Measurements from ENCODE around the gene RAD51B. TPM values are rescaled to one million over a fixed set of nuclear protein-coding genes. Genes with fewer than 3 reads are reported as not detected.

Gene RAD51B
- total and polyA plus RNA-seq, 2 donors (not counting 1 experiment from before 2014, with no cell fraction given) = 4.6 to 16.3 TPM

DNA sequence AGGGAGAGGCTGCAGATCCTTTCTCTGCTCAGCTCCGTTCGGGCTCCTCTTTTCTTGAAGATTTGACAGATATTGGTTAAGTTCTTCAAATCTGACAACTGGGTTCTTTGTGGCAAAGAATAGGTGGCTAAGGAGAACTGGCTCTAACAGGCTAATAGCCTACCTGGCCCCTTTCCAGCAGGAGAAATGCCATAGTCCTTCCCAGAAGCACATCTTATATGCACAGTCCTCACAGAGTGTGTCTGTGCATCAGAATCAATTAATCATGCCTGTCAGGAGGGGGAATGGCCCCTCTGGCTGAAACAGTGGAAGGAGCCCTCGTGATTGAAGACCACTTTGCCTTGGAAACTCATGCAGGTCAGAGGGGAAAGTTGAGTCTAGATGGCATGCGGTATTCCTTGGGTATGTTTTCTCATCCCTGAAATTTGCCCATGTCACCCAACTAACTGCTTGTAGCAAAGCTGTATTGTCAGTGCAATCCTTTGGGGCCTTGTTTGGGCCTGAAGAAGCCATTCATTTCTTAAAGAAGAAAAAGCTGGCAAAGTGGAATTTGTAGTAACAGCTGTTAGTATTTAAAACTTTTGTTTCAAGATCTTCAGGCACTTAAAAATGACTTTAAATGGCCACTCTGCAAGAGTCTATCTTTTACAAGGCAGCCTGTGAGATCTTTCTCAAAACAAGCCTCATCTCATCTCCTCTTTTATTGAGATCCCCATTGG, 721.8 kb downstream of the RAD51B start:
- Histone ChIP-seq H2AFZ (ENCODE audit: low read length) (no peak overlapping the region), H3K4me3 (replicated peaks in 1 of 4; ENCODE audit: control extremely low read depth in 1 of 4, insufficient read depth in 1 of 4, low read depth in 3 of 4, low read length in 4 of 4) (no peak overlapping the region), H3K9ac (ENCODE audit: insufficient read depth, low read length) (no peak overlapping the region), H3K27me3 (ENCODE audit: control insufficient read depth, insufficient read depth, low read length) (no peaks in the 10 kb centered on the region), H3K27ac (ENCODE audit: insufficient read depth, low read length) (no peak overlapping the region), H3K36me3 (ENCODE audit: control insufficient read depth, insufficient read depth, low read length) (no peaks in the 10 kb centered on the region), H3K79me2 (ENCODE audit: control insufficient read depth, insufficient read depth, low read length) (no peaks in the 10 kb centered on the region), H4K20me1 (ENCODE audit: control insufficient read depth, extremely low read depth, insufficient read depth, low read length) (no peaks in the 10 kb centered on the region), H3K9me3 (ENCODE audit: control insufficient read depth, insufficient read depth, low read depth, low read length) (no peaks in the 10 kb centered on the region), H3K4me2 (ENCODE audit: extremely low read depth, insufficient read depth, low read length) (no peak overlapping the region), H3K4me1 (ENCODE audit: control insufficient read depth, extremely low read depth, insufficient read depth, low read length) (peaks cover 9% of the 10 kb centered on the region)
- no peak for TF ChIP-seq EZH2 (IDR thresholded peaks at IDR 0.05; ENCODE audit: low read length, missing control alignments)
- TF ChIP-seq CTCF (conservative IDR thresholded peaks at IDR 0.05 in 1 of 2, IDR thresholded peaks at IDR 0.05 in 1 of 2; ENCODE audit: low read depth in 1 of 2, low read length in 2 of 2) = no peak
- no peak for DNase-seq (ENCODE audit: low read depth in 2 of 2)

DNA sequence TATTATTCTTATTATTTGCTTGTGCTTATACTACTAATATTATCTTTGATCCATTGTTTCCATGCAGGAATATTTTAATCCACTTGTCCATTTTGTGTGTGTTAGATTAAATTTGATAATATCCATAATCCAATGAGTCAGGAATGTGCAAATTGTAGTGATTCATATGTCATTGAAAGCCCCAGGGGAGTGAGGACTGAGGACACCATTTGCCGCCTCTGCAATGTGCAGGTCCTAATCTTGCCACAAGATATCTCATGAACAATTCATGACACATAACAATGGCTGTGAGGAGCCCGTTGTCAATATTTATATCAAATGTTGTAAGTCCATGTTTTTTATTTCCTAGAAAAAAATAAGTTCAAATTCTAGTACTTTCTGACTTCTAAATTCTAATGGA, 722.8 kb downstream of the RAD51B start:
- H2AFZ ChIP-seq (ENCODE audit: low read length) = no peak overlapping the region
- no peak overlapping the region for H3K4me2 ChIP-seq (ENCODE audit: extremely low read depth, insufficient read depth, low read length)
- no peak overlapping the region for H3K27ac ChIP-seq (ENCODE audit: insufficient read depth, low read length)
- TF ChIP-seq EZH2 (IDR thresholded peaks at IDR 0.05; ENCODE audit: low read length, missing control alignments) (no peak), CTCF (conservative IDR thresholded peaks at IDR 0.05 in 1 of 2, IDR thresholded peaks at IDR 0.05 in 1 of 2; ENCODE audit: low read depth in 1 of 2, low read length in 2 of 2) (no peak)
- H3K9ac ChIP-seq (ENCODE audit: insufficient read depth, low read length) = no peak overlapping the region
- peaks cover 19% of the 10 kb centered on the region for H3K4me1 ChIP-seq (ENCODE audit: control insufficient read depth, extremely low read depth, insufficient read depth, low read length)
- H3K9me3 ChIP-seq (ENCODE audit: control insufficient read depth, insufficient read depth, low read depth, low read length) = no peaks in the 10 kb centered on the region
- no peaks in the 10 kb centered on the region for H3K36me3 ChIP-seq (ENCODE audit: control insufficient read depth, insufficient read depth, low read length)
- DNase-seq (ENCODE audit: low read depth in 2 of 2) = no peak
- no peaks in the 10 kb centered on the region for H3K79me2 ChIP-seq (ENCODE audit: control insufficient read depth, insufficient read depth, low read length)
- H3K4me3 ChIP-seq (replicated peaks in 1 of 4; ENCODE audit: control extremely low read depth in 1 of 4, insufficient read depth in 1 of 4, low read depth in 3 of 4, low read length in 4 of 4) = no peak overlapping the region
- H3K27me3 ChIP-seq (ENCODE audit: control insufficient read depth, insufficient read depth, low read length) = no peaks in the 10 kb centered on the region
- H4K20me1 ChIP-seq (ENCODE audit: control insufficient read depth, extremely low read depth, insufficient read depth, low read length) = no peaks in the 10 kb centered on the region

DNA sequence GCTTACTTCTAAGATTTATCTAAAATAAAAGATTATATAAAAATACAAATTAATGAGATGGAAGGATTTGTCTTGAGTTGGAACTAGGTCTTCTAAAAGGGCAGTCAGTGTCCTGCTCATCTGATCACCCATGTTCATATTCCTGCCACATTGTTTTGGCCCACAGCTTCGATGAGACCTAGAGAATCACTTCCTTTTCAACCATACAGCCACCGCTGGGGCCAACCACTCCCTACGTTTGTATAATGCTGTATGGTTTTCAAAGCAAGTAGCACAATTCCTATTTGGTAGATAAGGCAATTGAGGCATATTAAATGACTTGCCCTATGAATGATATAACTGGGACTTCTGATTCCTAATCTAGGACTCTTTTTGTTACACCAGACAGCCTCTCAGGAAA, 723.9 kb downstream of the RAD51B start:
- Histone ChIP-seq H3K36me3 (ENCODE audit: control insufficient read depth, insufficient read depth, low read length) (no peaks in the 10 kb centered on the region), H3K9me3 (ENCODE audit: control insufficient read depth, insufficient read depth, low read depth, low read length) (no peaks in the 10 kb centered on the region), H3K4me1 (ENCODE audit: control insufficient read depth, extremely low read depth, insufficient read depth, low read length) (peaks cover 29% of the 10 kb centered on the region), H2AFZ (ENCODE audit: low read length) (no peak overlapping the region), H3K4me3 (replicated peaks in 1 of 4; ENCODE audit: control extremely low read depth in 1 of 4, insufficient read depth in 1 of 4, low read depth in 3 of 4, low read length in 4 of 4) (no peak overlapping the region), H3K27me3 (ENCODE audit: control insufficient read depth, insufficient read depth, low read length) (no peaks in the 10 kb centered on the region), H3K9ac (ENCODE audit: insufficient read depth, low read length) (no peak overlapping the region), H3K4me2 (ENCODE audit: extremely low read depth, insufficient read depth, low read length) (no peak overlapping the region), H3K27ac (ENCODE audit: insufficient read depth, low read length) (peak overlapping the region; percentile 65), H4K20me1 (ENCODE audit: control insufficient read depth, extremely low read depth, insufficient read depth, low read length) (no peaks in the 10 kb centered on the region), H3K79me2 (ENCODE audit: control insufficient read depth, insufficient read depth, low read length) (no peaks in the 10 kb centered on the region)
- TF ChIP-seq CTCF (conservative IDR thresholded peaks at IDR 0.05 in 1 of 2, IDR thresholded peaks at IDR 0.05 in 1 of 2; ENCODE audit: low read depth in 1 of 2, low read length in 2 of 2) = no peak
- no peak for TF ChIP-seq EZH2 (IDR thresholded peaks at IDR 0.05; ENCODE audit: low read length, missing control alignments)
- DNase-seq (ENCODE audit: low read depth in 2 of 2) = no peak
